Body of pancreas (tissue), 4 donors: ENCODE data around the gene C4orf51. TPM values are rescaled to one million over a fixed set of nuclear protein-coding genes. Genes with fewer than 3 reads are reported as not detected.

Experiments used
- ATAC-seq: fragments of 150-250 bp; one replicate; pipeline ENCODE4 v1.9.1; 2016
- DNase-seq, 4 donors: peaks; one replicate each; pipeline ENCODE4 v3.0.0-alpha.2; 2019
- H3K27ac ChIP-seq, 4 donors: fragments of 200-600 bp; sonication (generic); 1 replicate in 3 of 4; 2 replicates in 1 of 4; pipeline versions ENCODE4 v1.5.1 to v1.6.1; 2016 to 2019; ENCODE audit warnings: mild to moderate bottlenecking in 1 of 4, mixed read lengths in 1 of 4, moderate library complexity in 1 of 4
- H3K27me3 ChIP-seq, 2 donors: fragments of 200-600 bp; sonication (generic); one replicate each; pipeline ENCODE4 v1.6.0; 2016; ENCODE audit warnings: mild to moderate bottlenecking in 1 of 2
- H3K36me3 ChIP-seq, 2 donors: fragments of 200-600 bp; sonication (generic); replicated peaks in 1 of 2; 2 replicates each; pipeline ENCODE4 v1.5.1; 2016; ENCODE audit warnings: low read depth in 2 of 2; ENCODE audit not compliant: insufficient read depth in 1 of 2
- H3K4me1 ChIP-seq: fragments of 200-600 bp; sonication (generic); one replicate; pipeline ENCODE4 v1.6.0; 2016
- H3K4me3 ChIP-seq, 2 donors: fragments of 200-600 bp; sonication (generic); 1 replicate in 1 of 2; 2 replicates in 1 of 2; pipeline ENCODE4 v1.5.1; 2016 to 2019
- H3K9me3 ChIP-seq, 3 donors: fragments of 200-600 bp; sonication (generic); 1 replicate in 2 of 3; 2 replicates in 1 of 3; pipeline ENCODE4 v1.5.1; 2016
- POLR2A ChIP-seq, 3 donors: fragments of 450-650 bp; IDR thresholded peaks; one replicate each; pipeline ENCODE4 v1.6.1; 2016; ENCODE audit warnings: antibody characterized with exemption in 3 of 3, mild to moderate bottlenecking in 2 of 3
- WGBS, 2 donors: methylation state at CpG; one replicate each; pipeline ENCODE4 v1.1.5; 2017; 5-methylcytosine and 5-hydroxymethylcytosine counted together
- intact Hi-C: fragments of 100-400 bp; cut with DNase I; formaldehyde crosslinking; loops from one replicate; pipeline ENCODE4 v1.15.1; 2023
- total RNA-seq, 2 donors: library from RNA; depleted of rRNA; stranded (reverse); fragments of >200 nt; gene quantifications; one replicate each; pipeline ENCODE4 v1.1.0, GENCODE V29; 2016
- TF ChIP-seq, protein P1 (sequence below), 7 experiments: fragments of 450-650 bp in 4 of 7; fragments of 200-600 bp in 3 of 7; sonication (generic) in 3 of 7; IDR thresholded peaks; one replicate each; pipeline ENCODE4 v1.5.1; 2016 to 2019; ENCODE audit warnings: antibody characterized with exemption in 7 of 7

The C4orf51 gene
- total RNA-seq, 2 donors from 2014 or later: not detected

DNA sequence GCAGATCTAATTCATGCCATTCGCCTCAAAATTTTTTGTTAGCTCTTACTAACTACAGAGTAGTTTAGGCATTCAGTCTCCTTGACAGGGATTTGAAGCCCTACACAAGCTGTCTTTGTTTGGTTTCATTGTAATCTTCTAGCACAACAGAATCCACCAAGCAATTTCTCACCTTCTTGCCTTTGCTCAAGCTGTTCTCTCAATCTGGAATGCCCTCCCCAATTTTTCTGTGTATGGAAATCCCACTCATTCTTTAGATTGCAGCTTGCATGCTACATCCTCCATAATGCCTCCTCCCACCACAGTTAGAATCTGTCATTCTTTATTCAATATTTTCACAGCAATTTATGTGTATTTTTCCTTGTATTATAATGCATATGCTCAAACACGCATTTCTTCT is 63.7 kb downstream of the C4orf51 start:
- DNase-seq: no peak
- WGBS, 2 donors: 77 to 84% methylated on average over 2 of the region's 2 CpGs

DNA sequence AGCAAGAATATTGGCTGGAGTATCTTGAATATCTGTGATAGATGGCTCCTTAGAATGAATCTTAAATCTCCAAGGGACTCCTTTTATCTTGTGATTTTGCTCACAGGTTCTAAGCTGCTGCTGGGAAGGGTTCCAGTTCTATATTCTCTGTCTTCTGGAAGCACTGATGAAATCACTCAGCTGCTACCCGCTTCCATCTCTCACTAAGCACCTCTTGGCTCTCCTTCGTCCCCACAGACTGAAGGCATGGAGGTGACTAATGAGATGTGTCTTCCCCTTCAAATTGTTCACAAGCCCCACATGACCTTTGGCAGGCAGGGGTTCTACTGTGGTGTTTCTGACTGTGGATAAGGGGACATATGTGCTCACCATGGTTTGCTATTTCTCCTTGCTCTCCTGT is 75.9 kb downstream of the C4orf51 start:
- DNase-seq (no peak), ATAC-seq (no peak)
- intact Hi-C loops: no loop called here
- TF ChIP-seq POLR2A (IDR thresholded peaks at IDR 0.05): no peak
- TF ChIP-seq, protein P1, sequence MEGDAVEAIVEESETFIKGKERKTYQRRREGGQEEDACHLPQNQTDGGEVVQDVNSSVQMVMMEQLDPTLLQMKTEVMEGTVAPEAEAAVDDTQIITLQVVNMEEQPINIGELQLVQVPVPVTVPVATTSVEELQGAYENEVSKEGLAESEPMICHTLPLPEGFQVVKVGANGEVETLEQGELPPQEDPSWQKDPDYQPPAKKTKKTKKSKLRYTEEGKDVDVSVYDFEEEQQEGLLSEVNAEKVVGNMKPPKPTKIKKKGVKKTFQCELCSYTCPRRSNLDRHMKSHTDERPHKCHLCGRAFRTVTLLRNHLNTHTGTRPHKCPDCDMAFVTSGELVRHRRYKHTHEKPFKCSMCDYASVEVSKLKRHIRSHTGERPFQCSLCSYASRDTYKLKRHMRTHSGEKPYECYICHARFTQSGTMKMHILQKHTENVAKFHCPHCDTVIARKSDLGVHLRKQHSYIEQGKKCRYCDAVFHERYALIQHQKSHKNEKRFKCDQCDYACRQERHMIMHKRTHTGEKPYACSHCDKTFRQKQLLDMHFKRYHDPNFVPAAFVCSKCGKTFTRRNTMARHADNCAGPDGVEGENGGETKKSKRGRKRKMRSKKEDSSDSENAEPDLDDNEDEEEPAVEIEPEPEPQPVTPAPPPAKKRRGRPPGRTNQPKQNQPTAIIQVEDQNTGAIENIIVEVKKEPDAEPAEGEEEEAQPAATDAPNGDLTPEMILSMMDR (IDR thresholded peaks at IDR 0.05): no peak
- no peaks in the 10 kb centered on the region for H3K4me1 ChIP-seq
- peaks cover 0 to 2% of the 10 kb centered on the region in 2 donors for H3K36me3 ChIP-seq
- no peaks in the 10 kb centered on the region for H3K9me3 ChIP-seq
- H3K27ac ChIP-seq: no peak overlapping the region
- no peak overlapping the region for H3K4me3 ChIP-seq
- 93 to 97% methylated on average over 2 of the region's 2 CpGs for WGBS, 2 donors
- no peaks in the 10 kb centered on the region for H3K27me3 ChIP-seq

More for the DNA sequence above, 63.7 kb downstream of the C4orf51 start:
- Histone ChIP-seq H3K4me1 (no peaks in the 10 kb centered on the region), H3K9me3 (no peaks in the 10 kb centered on the region), H3K27me3 (no peaks in the 10 kb centered on the region), H3K36me3 (no peaks in the 10 kb centered on the region), H3K4me3 (no peak overlapping the region), H3K27ac (no peak overlapping the region)
- TF ChIP-seq POLR2A (IDR thresholded peaks at IDR 0.05): no peak
- TF ChIP-seq, protein P1 (IDR thresholded peaks at IDR 0.05): no peak
- ATAC-seq: no peak
- intact Hi-C loops: no loop called here

DNA sequence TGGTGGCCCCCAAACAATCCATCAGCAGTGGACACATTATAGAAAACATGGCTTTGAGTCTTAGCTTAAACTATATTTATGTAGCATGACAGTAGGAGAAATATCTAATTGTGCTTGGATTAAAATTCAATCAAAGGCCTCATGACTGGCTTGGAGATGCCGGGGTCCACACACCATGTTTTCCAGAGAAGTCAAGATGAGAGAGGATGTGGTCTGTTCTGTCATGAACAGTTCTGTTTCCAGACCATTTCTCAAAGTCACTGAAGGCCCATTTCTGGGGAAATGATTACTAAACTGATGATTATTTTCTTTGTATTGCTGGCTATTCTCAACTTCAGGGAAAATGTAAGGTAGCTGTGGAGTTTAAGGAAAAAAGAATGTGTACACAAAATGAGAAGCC is 76.3 kb downstream of the C4orf51 start:
- no peak for TF ChIP-seq POLR2A (IDR thresholded peaks at IDR 0.05)
- TF ChIP-seq, protein P1 (IDR thresholded peaks at IDR 0.05): no peak
- WGBS, 2 donors: 89 to 100% methylated on average over 1 of the region's 1 CpG
- DNase-seq: no peak
- no peaks in the 10 kb centered on the region for H3K9me3 ChIP-seq
- ATAC-seq: no peak
- H3K27ac ChIP-seq: no peak overlapping the region
- H3K36me3 ChIP-seq: peaks cover 0 to 4% of the 10 kb centered on the region in 2 donors
- intact Hi-C loops: no loop called here
- no peaks in the 10 kb centered on the region for H3K27me3 ChIP-seq
- no peaks in the 10 kb centered on the region for H3K4me1 ChIP-seq
- H3K4me3 ChIP-seq: no peak overlapping the region

DNA sequence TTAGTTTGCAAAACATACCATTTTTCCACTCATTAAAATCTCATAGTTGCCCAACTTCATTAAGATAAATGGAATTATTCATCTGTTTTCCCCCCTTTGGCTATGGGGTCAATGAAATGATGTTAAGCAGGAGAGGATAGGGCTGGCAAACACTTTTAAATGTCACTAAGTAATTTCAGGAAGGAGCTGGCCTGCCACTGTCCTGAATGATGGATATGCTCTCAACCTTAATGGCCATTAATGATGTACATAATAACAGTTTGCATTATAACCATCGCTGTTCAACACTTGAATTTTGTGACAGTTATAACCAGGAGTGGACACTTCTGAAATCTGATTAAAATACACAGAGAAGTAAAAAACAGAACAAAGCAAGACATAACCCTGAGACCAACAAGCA is 77.2 kb downstream of the C4orf51 start:
- DNase-seq (no peak), ATAC-seq (no peak)
- H3K4me1 ChIP-seq: no peaks in the 10 kb centered on the region
- H3K27ac ChIP-seq: no peak overlapping the region
- 89 to 90% methylated on average over 1 of the region's 1 CpG for WGBS, 2 donors
- no peaks in the 10 kb centered on the region for H3K27me3 ChIP-seq
- H3K36me3 ChIP-seq: peaks cover 0 to 4% of the 10 kb centered on the region in 2 donors
- no peak for TF ChIP-seq POLR2A (IDR thresholded peaks at IDR 0.05)
- TF ChIP-seq, protein P1 (IDR thresholded peaks at IDR 0.05): no peak
- intact Hi-C loops: no loop called here
- H3K9me3 ChIP-seq: no peaks in the 10 kb centered on the region
- no peak overlapping the region for H3K4me3 ChIP-seq

DNA sequence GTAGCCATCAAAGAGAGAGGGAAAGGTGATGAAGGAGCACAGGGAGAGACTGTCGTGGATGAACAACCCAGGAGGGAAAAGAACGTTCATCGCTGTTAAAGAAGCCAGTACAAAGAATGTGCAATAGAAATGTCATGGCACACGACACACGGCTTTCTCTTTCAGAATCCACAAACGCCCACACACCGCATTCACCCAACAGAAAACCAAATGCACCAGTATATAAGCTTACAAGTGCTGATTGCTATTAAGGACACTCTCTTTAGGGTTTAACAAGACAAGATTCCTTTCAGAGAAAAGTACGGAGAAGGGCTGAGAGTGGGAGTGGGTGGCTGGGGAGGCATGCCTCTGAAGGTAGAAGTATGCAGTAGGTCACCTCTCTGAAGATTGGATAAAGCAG is 80.2 kb downstream of the C4orf51 start:
- 95% methylated on average over 8 of the region's 8 CpGs for WGBS, 2 donors
- Histone ChIP-seq H3K4me1 (no peaks in the 10 kb centered on the region), H3K27me3 (no peaks in the 10 kb centered on the region), H3K9me3 (no peaks in the 10 kb centered on the region), H3K4me3 (no peak overlapping the region), H3K36me3 (peaks cover 0 to 7% of the 10 kb centered on the region in 2 donors), H3K27ac (no peak overlapping the region)
- TF ChIP-seq, protein P1 (IDR thresholded peaks at IDR 0.05): no peak
- TF ChIP-seq POLR2A (IDR thresholded peaks at IDR 0.05): no peak
- intact Hi-C loops: no loop called here
- DNase-seq (no peak), ATAC-seq (no peak)
